SW 1271 (cell line): ENCODE results near the gene PLPPR2.
"Not testable (repeated sequence)": the region's sequence is repeated elsewhere in the genome, so short reads cannot be mapped to it uniquely, and the experiment has no call there.

Experiments
- DNase-seq, 2 experiments: peaks; one replicate each; lab custom pipeline; 2025; lab: John Stamatoyannopoulos, UW

Gene PLPPR2

DNA sequence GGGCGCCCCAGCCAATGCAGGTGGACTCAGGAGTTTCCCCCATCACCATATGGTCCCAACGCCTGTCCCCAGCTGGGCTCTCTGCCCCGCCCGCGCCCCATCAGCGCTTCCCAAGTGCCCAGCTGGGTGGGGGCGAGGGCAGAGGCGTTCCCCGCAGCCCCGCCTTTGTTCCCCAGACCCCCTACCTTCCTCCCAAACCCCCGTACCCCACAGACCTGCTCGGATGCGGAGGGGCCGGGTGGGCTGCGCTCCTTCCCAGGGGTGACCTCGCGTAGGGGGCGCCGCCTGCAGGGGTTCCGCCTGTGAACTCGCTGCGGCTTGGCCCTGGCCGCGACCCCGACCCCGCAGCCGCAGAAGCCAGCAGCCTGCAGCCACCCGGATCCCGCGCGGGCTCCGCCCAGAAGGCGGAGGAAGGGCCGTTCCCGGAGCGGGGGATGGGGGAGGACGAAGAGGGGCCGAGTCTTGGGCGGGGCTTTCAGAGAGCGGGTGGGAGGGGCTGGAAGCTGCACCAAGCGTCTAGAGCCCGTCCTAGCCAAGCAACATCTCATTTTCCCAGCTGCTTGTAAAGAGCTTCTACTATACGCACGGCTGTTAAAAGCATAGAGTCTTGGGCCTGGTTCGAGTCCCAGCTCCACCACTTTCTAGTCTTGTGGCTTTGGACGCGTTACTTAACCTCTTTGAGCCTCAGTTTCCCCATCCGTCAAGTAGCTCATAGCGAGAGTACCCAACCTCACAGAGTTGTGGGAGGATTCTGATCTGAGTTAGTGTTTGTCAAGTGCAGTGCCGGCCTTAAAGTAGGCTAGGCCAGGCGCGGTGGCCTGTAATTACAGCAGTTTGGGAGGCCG, 15.8 kb upstream of the PLPPR2 start, which contains the start of gene RAB3D:
Gene RAB3D (minus strand): TSS at position 404 of the 845 bp plus-strand sequence. CDS start 2,258 bp downstream, outside the sequence.
- peak; percentile 55 to 88 for DNase-seq

GRCh38 chr19:11340099-11340467, 15.1 kb upstream of the PLPPR2 start:
- DNase-seq: not testable (repeated sequence)

GRCh38 chr19:11342429-11342828, 12.8 kb upstream of the PLPPR2 start:
- no peak for DNase-seq

DNA sequence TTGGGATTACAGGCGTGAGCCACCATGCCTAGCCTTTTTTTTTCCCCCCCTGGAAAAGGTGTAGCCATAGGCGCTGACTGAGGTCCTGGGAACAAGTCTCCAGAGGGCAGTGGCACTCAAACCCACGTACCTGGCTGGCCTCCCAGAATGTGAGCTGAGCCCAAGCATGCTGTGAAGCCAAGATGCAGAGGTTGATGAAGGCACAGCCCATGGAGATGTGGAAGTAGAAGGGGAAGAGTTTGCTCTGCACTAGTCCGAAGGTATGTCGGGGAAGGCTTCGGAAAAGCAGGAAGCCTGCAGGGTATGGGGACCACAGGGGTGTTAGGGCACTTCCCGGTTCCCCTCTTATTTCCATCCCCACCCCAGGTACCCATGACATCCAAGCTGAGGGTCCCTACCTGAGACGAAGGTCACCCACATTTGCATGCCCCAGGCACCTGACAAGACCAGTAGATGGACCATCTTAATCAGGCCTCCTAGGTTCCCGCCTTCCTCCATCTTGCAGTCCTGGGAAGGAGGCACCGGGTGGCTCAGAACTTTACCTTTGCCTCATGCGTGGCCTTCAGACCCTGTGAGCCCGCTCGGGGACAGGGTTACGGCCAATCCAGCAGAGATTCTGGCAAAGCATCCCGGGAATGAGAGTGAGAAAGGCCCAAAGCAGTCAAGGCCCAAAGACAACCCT, 10.0 kb upstream of the PLPPR2 start:
- DNase-seq: peak in 1 of 2 experiments; percentile 39

GRCh38 chr19:11346104-11346940, 8.9 kb upstream of the PLPPR2 start, which contains the start of the genes CCDC159 and TMEM205:
Gene CCDC159 (plus strand): TSS chr19:11346519. CDS start chr19:11346607, 88 bp downstream.
Gene TMEM205 (minus strand): TSS chr19:11346268. CDS start chr19:11345619, 649 bp downstream.
- peak; percentile 98 to 99 for DNase-seq

- DNase-seq: no peak
Observed at GRCh38 chr19:11347546-11348039, 7.6 kb upstream of the PLPPR2 start.

DNA sequence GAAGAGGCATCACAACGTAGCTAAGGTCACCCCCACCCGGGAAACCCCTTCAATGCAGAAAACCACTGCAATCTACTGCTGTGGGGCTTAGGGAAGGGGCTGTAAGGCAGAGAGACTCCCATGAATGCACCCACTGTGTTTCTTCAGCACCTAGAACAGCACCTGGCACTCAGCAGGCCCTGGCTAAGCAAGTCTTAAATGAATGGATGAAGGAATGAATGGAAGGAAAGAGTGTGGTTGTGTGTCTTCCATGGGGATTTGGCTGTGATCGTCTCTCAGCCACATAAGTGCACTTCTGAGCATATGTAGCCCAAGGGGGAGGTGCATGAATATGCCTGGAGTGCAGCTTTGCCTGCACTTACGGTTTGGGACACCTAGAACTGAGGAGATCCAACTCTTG, 6.1 kb upstream of the PLPPR2 start:
- no peak for DNase-seq

DNA sequence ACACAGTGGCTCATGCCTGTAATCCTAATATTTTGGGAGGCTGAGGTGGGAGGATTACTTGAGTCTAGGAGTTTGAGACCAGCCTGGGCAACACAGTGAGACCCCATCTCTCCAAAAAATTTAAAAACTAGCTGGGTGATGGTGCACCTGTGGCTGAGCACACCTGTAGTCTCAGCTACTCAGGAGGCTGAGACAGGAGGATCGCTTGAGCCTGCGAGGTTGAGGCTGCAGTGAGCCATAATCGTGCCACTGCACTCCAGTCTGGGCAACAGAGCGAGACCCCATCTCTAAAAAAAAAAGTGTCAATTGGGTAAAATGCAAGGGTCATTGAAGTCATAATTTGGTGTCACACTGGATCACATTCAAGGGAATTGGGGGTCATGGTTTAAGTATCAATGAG, 1.1 kb upstream of the PLPPR2 start:
- not testable (repeated sequence) for DNase-seq

GRCh38 chr19:11356074-11356397, 804 bp downstream of the PLPPR2 start:
- DNase-seq: no peak

GRCh38 chr19:11356676-11357550, 1.7 kb downstream of the PLPPR2 start:
- no peak for DNase-seq

GRCh38 chr19:11359421-11359820, 4.2 kb downstream of the PLPPR2 start:
- DNase-seq: no peak

DNA sequence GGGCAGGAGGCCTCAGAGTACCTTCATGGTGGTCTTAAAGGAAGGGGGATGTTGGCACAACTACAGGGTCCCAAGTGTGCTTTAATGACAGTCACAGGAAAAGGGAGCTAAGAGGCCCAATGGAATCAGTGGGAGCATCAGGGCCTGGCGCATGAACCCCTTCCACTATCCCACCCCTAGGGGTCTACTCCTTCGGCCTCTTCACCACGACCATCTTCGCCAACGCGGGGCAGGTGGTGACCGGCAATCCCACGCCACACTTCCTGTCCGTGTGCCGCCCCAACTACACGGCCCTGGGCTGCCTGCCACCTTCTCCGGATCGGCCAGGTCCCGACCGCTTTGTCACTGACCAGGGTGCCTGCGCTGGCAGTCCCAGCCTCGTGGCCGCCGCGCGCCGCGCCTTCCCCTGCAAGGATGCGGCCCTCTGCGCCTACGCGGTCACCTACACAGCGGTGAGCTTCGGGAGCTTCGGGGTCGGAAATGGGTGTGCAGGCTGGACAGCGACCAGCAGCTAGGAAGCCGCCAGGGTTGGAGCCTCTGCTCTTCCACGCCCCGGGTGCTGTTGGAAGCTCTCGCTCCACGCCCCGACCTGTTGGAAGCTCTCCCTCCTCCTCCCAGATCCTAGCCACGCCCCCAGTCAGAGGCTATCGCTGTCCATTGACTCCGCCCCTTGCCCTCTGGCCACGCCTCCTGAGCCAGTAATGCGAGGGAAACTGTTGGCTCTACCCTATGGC, 6.0 kb downstream of the PLPPR2 start:
- peak in 1 of 2 experiments; percentile 31 for DNase-seq

GRCh38 chr19:11361771-11362731, 6.8 kb downstream of the PLPPR2 start:
- DNase-seq: no peak

GRCh38 chr19:11363881-11364280, 8.6 kb downstream of the PLPPR2 start:
- no peak for DNase-seq

- DNase-seq: no peak
Observed at GRCh38 chr19:11364296-11364904, 9.2 kb downstream of the PLPPR2 start.

- no peak for DNase-seq
Observed at GRCh38 chr19:11364935-11365334, 9.7 kb downstream of the PLPPR2 start.

DNA sequence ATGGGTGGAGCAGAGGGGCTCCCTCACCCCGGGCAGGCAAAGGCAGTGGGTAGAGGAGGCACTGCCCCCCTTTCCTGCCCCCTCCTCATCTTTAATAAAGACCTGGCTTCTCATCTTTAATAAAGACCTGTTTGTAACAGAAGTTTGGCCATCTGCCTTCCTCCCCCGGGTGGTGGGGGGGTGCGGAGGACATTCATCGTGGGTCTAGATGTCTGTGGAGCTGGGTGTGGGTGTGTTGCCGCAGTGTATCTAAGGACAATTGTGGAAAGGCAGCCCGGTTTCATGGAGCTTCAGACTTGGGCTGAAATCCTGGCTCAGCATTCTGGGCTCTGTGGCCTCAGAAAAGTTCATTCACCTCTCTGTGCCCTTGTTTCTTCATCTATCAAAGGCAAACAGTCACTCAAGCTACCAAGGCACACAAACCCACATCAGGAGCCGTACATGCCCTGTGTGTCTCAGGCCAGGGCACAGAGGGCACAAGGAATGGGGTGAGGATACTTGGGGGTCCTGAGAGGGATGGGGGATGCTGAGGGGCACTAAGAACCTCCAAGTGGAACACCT, 10.4 kb downstream of the PLPPR2 start:
- no peak for DNase-seq

GRCh38 chr19:11367528-11367927, 12.3 kb downstream of the PLPPR2 start:
- no peak for DNase-seq
